Muscle layer of duodenum (tissue), 2 donors: ENCODE results near the gene NMS.
"Not testable (repeated sequence)": the region's sequence is repeated elsewhere in the genome, so short reads cannot be mapped to it uniquely, and the experiment has no call there.

Experiments used
- H3K27ac ChIP-seq: one replicate; pipeline ENCODE4 v1.7.0; 2013; ENCODE audit warnings: mild to moderate bottlenecking, low read length
- H3K27me3 ChIP-seq: one replicate; pipeline ENCODE4 v1.7.0; 2013; ENCODE audit warnings: low read depth, mild to moderate bottlenecking, control low read depth, low read length
- H3K36me3 ChIP-seq, 2 donors: one replicate each; pipeline ENCODE4 v1.7.0; 2013; ENCODE audit warnings: low read length in 2 of 2, control low read depth in 1 of 2, mild to moderate bottlenecking in 1 of 2; ENCODE audit not compliant: insufficient read depth in 2 of 2, control insufficient read depth in 1 of 2
- H3K4me1 ChIP-seq, 2 donors: one replicate each; pipeline ENCODE4 v1.7.0; 2013; ENCODE audit warnings: low read length in 2 of 2, mild to moderate bottlenecking in 2 of 2, control low read depth in 1 of 2, moderate library complexity in 1 of 2; ENCODE audit not compliant: insufficient read depth in 2 of 2, control insufficient read depth in 1 of 2
- H3K4me3 ChIP-seq, 2 donors: one replicate each; pipeline ENCODE4 v1.7.0; 2013; ENCODE audit warnings: low read length in 2 of 2, low read depth in 1 of 2, mild to moderate bottlenecking in 1 of 2
- H3K9me3 ChIP-seq, 2 donors: one replicate each; pipeline ENCODE4 v1.7.0; 2013; ENCODE audit warnings: low read length in 2 of 2, control low read depth in 1 of 2, mild to moderate bottlenecking in 1 of 2; ENCODE audit not compliant: control insufficient read depth in 1 of 2
- donor health status: healthy.

The NMS gene

GRCh38 chr2:100446696-100447095, 23.6 kb upstream of the NMS start:
- H3K27me3 ChIP-seq, result no peaks in the 10 kb centered on the region
- H3K27ac ChIP-seq, result no peak overlapping the region
- no peaks in the 10 kb centered on the region for H3K36me3 ChIP-seq
- H3K4me1 ChIP-seq, result no peaks in the 10 kb centered on the region
- H3K9me3 ChIP-seq, result no peaks in the 10 kb centered on the region
- no peak overlapping the region for H3K4me3 ChIP-seq

- no peak overlapping the region for H3K27ac ChIP-seq
- H3K9me3 ChIP-seq, result no peaks in the 10 kb centered on the region
- H3K4me3 ChIP-seq, result no peak overlapping the region
- H3K36me3 ChIP-seq, result no peaks in the 10 kb centered on the region
- H3K4me1 ChIP-seq, result no peaks in the 10 kb centered on the region
- no peaks in the 10 kb centered on the region for H3K27me3 ChIP-seq
These were observed 19.2 kb upstream of the NMS start for GRCh38 chr2:100451092-100451491.

- Histone ChIP-seq H3K27ac (no peak overlapping the region), H3K36me3 (no peaks in the 10 kb centered on the region), H3K4me1 (no peaks in the 10 kb centered on the region), H3K4me3 (no peak overlapping the region), H3K27me3 (no peaks in the 10 kb centered on the region), H3K9me3 (no peaks in the 10 kb centered on the region)
These were observed 18.5 kb upstream of the NMS start for GRCh38 chr2:100451734-100452133.

GRCh38 chr2:100453853-100454252, 16.4 kb upstream of the NMS start:
- H3K27ac ChIP-seq, result no peak overlapping the region
- H3K27me3 ChIP-seq, result no peaks in the 10 kb centered on the region
- H3K4me3 ChIP-seq, result no peak overlapping the region
- H3K9me3 ChIP-seq, result no peaks in the 10 kb centered on the region
- H3K36me3 ChIP-seq, result no peaks in the 10 kb centered on the region
- H3K4me1 ChIP-seq, result no peaks in the 10 kb centered on the region

GRCh38 chr2:100456357-100456756, 13.9 kb upstream of the NMS start:
- H3K9me3 ChIP-seq, H3K27ac ChIP-seq, H3K4me1 ChIP-seq, H3K36me3 ChIP-seq, H3K27me3 ChIP-seq, H3K4me3 ChIP-seq: not testable (repeated sequence)

- H3K36me3 ChIP-seq, result no peaks in the 10 kb centered on the region
- H3K27ac ChIP-seq, result no peak overlapping the region
- no peaks in the 10 kb centered on the region for H3K27me3 ChIP-seq
- H3K9me3 ChIP-seq, result no peaks in the 10 kb centered on the region
- no peaks in the 10 kb centered on the region for H3K4me1 ChIP-seq
- no peak overlapping the region for H3K4me3 ChIP-seq
These were observed 9.3 kb upstream of the NMS start for GRCh38 chr2:100460904-100461530.

- Histone ChIP-seq H3K27me3 (no peaks in the 10 kb centered on the region), H3K36me3 (no peaks in the 10 kb centered on the region), H3K4me3 (no peak overlapping the region)
These were observed 724 bp downstream of the NMS start for GRCh38 chr2:100470898-100471514.

GRCh38 chr2:100476606-100477005, 6.3 kb downstream of the NMS start:
- no peaks in the 10 kb centered on the region for H3K4me1 ChIP-seq
- H3K27me3 ChIP-seq, result no peaks in the 10 kb centered on the region
- H3K4me3 ChIP-seq, result no peak overlapping the region
- H3K27ac ChIP-seq, result no peak overlapping the region
- no peaks in the 10 kb centered on the region for H3K9me3 ChIP-seq
- no peaks in the 10 kb centered on the region for H3K36me3 ChIP-seq

More at GRCh38 chr2:100470898-100471514, 724 bp downstream of the NMS start:
- Histone ChIP-seq H3K9me3 (no peaks in the 10 kb centered on the region), H3K27ac (no peak overlapping the region), H3K4me1 (no peaks in the 10 kb centered on the region)

GRCh38 chr2:100482741-100483140, 12.5 kb downstream of the NMS start:
- H3K27ac ChIP-seq, result no peak overlapping the region
- no peaks in the 10 kb centered on the region for H3K36me3 ChIP-seq
- H3K27me3 ChIP-seq, result no peaks in the 10 kb centered on the region
- H3K9me3 ChIP-seq, result no peaks in the 10 kb centered on the region
- no peaks in the 10 kb centered on the region for H3K4me1 ChIP-seq
- H3K4me3 ChIP-seq, result no peak overlapping the region

GRCh38 chr2:100483895-100484294, 13.6 kb downstream of the NMS start:
- Histone ChIP-seq H3K4me3 (no peak overlapping the region), H3K27ac (no peak overlapping the region), H3K36me3 (no peaks in the 10 kb centered on the region), H3K4me1 (no peaks in the 10 kb centered on the region), H3K9me3 (no peaks in the 10 kb centered on the region), H3K27me3 (no peaks in the 10 kb centered on the region)

GRCh38 chr2:100484390-100484789, 14.1 kb downstream of the NMS start:
- Histone ChIP-seq H3K27me3 (no peaks in the 10 kb centered on the region), H3K4me1 (no peaks in the 10 kb centered on the region)

GRCh38 chr2:100485396-100485795, 15.1 kb downstream of the NMS start:
- Histone ChIP-seq H3K4me3 (no peak overlapping the region), H3K9me3 (no peaks in the 10 kb centered on the region), H3K27me3 (no peaks in the 10 kb centered on the region), H3K27ac (no peak overlapping the region), H3K36me3 (no peaks in the 10 kb centered on the region), H3K4me1 (no peaks in the 10 kb centered on the region)

More at GRCh38 chr2:100484390-100484789, 14.1 kb downstream of the NMS start:
- H3K9me3 ChIP-seq, result no peaks in the 10 kb centered on the region
- H3K27ac ChIP-seq, result no peak overlapping the region
- no peak overlapping the region for H3K4me3 ChIP-seq
- no peaks in the 10 kb centered on the region for H3K36me3 ChIP-seq
